AG04450 (cell line): Measurements from ENCODE around the gene NKX1-2. TPM values are rescaled to one million over a fixed set of nuclear protein-coding genes. Genes with fewer than 3 reads are reported as not detected.

ENCODE experiments used
- CTCF ChIA-PET: fragments of 300-600, 350-600 bp; formaldehyde crosslinking; extraction: SDS; loops from one replicate; lab custom pipeline; 2022; ENCODE audit warnings: antibody characterized with exemption, inconsistent platforms; lab: Charles Lee
- POLR2A ChIA-PET: fragments of 350-600 bp; formaldehyde crosslinking; extraction: SDS; loops from one replicate; lab custom pipeline; 2021; ENCODE audit warnings: antibody characterized with exemption, inconsistent platforms; lab: Yijun Ruan, JAX
- DNase-seq: peaks from one replicate; pipeline ENCODE4 v3.0.0-alpha.2; 2011; ENCODE audit warnings: low read depth, low spot score
- H3K27ac ChIP-seq: one replicate; pipeline ENCODE4 v1.5.1; 2012; ENCODE audit warnings: low read depth, low read length, control low read depth
- H3K27me3 ChIP-seq: one replicate; pipeline ENCODE4 v1.6.0; 2012; ENCODE audit warnings: low read length; ENCODE audit not compliant: control insufficient read depth, insufficient read depth
- H3K4me3 ChIP-seq: 2 replicates; pipeline ENCODE4 v1.5.1; 2011; ENCODE audit warnings: mild to moderate bottlenecking, low read depth, low read length, control low read depth
- H3K9me3 ChIP-seq: 2 replicates; pipeline ENCODE4 v1.5.1; 2012; ENCODE audit warnings: low read length; ENCODE audit not compliant: control insufficient read depth, insufficient read depth
- polyA plus RNA-seq: library from polyadenylated mRNA; depleted of rRNA; stranded (reverse); fragments of >200 nt; gene quantifications from 2 replicates; pipeline ENCODE4 v1.2.3, GENCODE V29; 2011
- TF ChIP-seq, protein P1 (sequence below): IDR thresholded peaks from 2 replicates; pipeline ENCODE4 v1.5.1; 2011; ENCODE audit warnings: low read depth, low read length, control low read depth, inconsistent platforms

NKX1-2 gene
- polyA plus RNA-seq, 1 experiment: not detected

GRCh38 chr10:124409696-124410095, 40.1 kb downstream of the NKX1-2 start:
- no peak for DNase-seq
- TF ChIP-seq, protein P1, sequence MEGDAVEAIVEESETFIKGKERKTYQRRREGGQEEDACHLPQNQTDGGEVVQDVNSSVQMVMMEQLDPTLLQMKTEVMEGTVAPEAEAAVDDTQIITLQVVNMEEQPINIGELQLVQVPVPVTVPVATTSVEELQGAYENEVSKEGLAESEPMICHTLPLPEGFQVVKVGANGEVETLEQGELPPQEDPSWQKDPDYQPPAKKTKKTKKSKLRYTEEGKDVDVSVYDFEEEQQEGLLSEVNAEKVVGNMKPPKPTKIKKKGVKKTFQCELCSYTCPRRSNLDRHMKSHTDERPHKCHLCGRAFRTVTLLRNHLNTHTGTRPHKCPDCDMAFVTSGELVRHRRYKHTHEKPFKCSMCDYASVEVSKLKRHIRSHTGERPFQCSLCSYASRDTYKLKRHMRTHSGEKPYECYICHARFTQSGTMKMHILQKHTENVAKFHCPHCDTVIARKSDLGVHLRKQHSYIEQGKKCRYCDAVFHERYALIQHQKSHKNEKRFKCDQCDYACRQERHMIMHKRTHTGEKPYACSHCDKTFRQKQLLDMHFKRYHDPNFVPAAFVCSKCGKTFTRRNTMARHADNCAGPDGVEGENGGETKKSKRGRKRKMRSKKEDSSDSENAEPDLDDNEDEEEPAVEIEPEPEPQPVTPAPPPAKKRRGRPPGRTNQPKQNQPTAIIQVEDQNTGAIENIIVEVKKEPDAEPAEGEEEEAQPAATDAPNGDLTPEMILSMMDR: no peak
- Histone ChIP-seq H3K27ac (no peak overlapping the region), H3K4me3 (no peak overlapping the region), H3K27me3 (no peaks in the 10 kb centered on the region), H3K9me3 (no peaks in the 10 kb centered on the region)
- CTCF ChIA-PET: interaction anchor here (0.5 to 1.0 kb wide), 5 partner anchors 20 to 827 kb away, joined by 3 to 5 read pairs (median 3); no protein-coding TSS in a partner anchor
- POLR2A ChIA-PET: no interaction called here

DNA sequence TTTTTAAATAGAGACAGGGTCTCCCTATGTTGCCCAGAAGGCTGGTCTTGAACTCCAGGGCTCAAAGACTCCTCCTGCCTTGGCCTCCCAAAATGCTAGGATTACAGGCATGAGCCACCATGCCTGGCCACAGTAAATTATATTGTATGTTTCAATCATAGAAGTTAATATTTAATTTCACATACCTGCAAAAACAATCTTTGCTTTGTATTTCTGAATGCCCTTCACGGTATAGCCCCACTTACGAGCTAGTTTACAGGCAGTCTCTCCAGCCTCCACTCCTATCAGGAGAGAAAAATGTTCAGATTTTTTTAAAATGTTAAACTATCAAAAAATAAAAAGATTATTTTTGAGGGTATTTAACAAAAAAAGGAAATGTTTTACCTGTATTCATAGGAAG, 41.5 kb downstream of the NKX1-2 start:
- no peak overlapping the region for H3K4me3 ChIP-seq
- TF ChIP-seq, protein P1: no peak
- ChIA-PET CTCF (interaction anchor here (1.0 to 1.5 kb wide), 2 partner anchors 19 to 414 kb away, joined by 4 to 5 read pairs; no protein-coding TSS in a partner anchor), POLR2A (no interaction called here)
- DNase-seq: no peak
- no peak overlapping the region for H3K27ac ChIP-seq
- H3K27me3 ChIP-seq: no peaks in the 10 kb centered on the region
- no peaks in the 10 kb centered on the region for H3K9me3 ChIP-seq

- CTCF ChIA-PET: interaction anchor here (1.4 to 1.5 kb wide), 3 partner anchors 10 to 413 kb away, joined by 3 to 5 read pairs (median 4); no protein-coding TSS in a partner anchor
- Histone ChIP-seq H3K9me3 (no peaks in the 10 kb centered on the region), H3K27ac (no peak overlapping the region), H3K27me3 (no peaks in the 10 kb centered on the region), H3K4me3 (no peak overlapping the region)
- TF ChIP-seq, protein P1: no peak
- POLR2A ChIA-PET: no interaction called here
- no peak for DNase-seq
These were observed 42.4 kb downstream of the NKX1-2 start for GRCh38 chr10:124407456-124407855.

GRCh38 chr10:124403548-124403947, 46.3 kb downstream of the NKX1-2 start:
- ChIA-PET CTCF (interaction anchor here (0.6 to 2.7 kb wide), 10 partner anchors 11 to 1269 kb away, joined by 3 to 78 read pairs (median 6); partner anchors contain the start of genes BUB3 and OAT), POLR2A (interaction anchor here (0.5 to 1.1 kb wide), 2 partner anchors 15 to 109 kb away, joined by 3 to 5 read pairs; partner anchors contain the start of gene OAT)
- DNase-seq: peak; percentile 45

GRCh38 chr10:124402273-124402672, 47.6 kb downstream of the NKX1-2 start:
- ChIA-PET CTCF (interaction anchor here (1.1 to 1.4 kb wide), 2 partner anchors 12 to 408 kb away, joined by 5 to 13 read pairs; no protein-coding TSS in a partner anchor), POLR2A (interaction anchor here (0.6 kb wide), 1 partner anchor 468 kb away, joined by 7 read pairs; no protein-coding TSS in a partner anchor)
- Histone ChIP-seq H3K27me3 (no peaks in the 10 kb centered on the region), H3K27ac (no peak overlapping the region), H3K4me3 (no peak overlapping the region), H3K9me3 (no peaks in the 10 kb centered on the region)
- TF ChIP-seq, protein P1: no peak
- no peak for DNase-seq

More at GRCh38 chr10:124403548-124403947, 46.3 kb downstream of the NKX1-2 start:
- no peaks in the 10 kb centered on the region for H3K9me3 ChIP-seq
- H3K27me3 ChIP-seq: no peaks in the 10 kb centered on the region
- TF ChIP-seq, protein P1: peak; percentile 75
- H3K4me3 ChIP-seq: no peak overlapping the region
- H3K27ac ChIP-seq: no peak overlapping the region
